Keratinocyte (primary cell): ENCODE data around the gene AFG1L. TPM values are rescaled to one million over a fixed set of nuclear protein-coding genes. Genes with fewer than 3 reads are reported as not detected.
A peak's percentile ranks its signal among the peaks of the same experiment; 100 is the strongest.

ENCODE experiments used
- DNase-seq: peaks from one replicate; pipeline ENCODE4 v3.0.0-alpha.2; 2011; ENCODE audit warnings: low read depth, missing footprints, low spot score
- FAIRE-seq: peaks from 2 replicates; lab custom pipeline; 2011; peaks lifted over from hg19 to GRCh38; lab: Jason Lieb, UNC
- H2AFZ ChIP-seq: 2 replicates; pipeline ENCODE4 v1.6.0; 2012; ENCODE audit warnings: low read length, control low read depth, inconsistent platforms; ENCODE audit not compliant: control insufficient read depth
- H3K27ac ChIP-seq: 2 replicates; pipeline ENCODE4 v1.5.1; 2011; ENCODE audit warnings: low read length; ENCODE audit not compliant: control insufficient read depth, insufficient read depth
- H3K27me3 ChIP-seq: 3 replicates; pipeline ENCODE4 v1.6.0; 2011; ENCODE audit warnings: low read length; ENCODE audit not compliant: control insufficient read depth, insufficient read depth; ENCODE audit errors: extremely low read depth
- H3K36me3 ChIP-seq, 2 experiments: 2 replicates in 1 of 2; 3 replicates in 1 of 2; pipeline ENCODE4 v1.5.1; 2011; ENCODE audit warnings: low read length in 2 of 2, mild to moderate bottlenecking in 1 of 2; ENCODE audit not compliant: control insufficient read depth in 2 of 2, insufficient read depth in 2 of 2; ENCODE audit errors: extremely low read depth in 1 of 2
- H3K4me1 ChIP-seq: 3 replicates; pipeline ENCODE4 v1.5.1; 2011; ENCODE audit warnings: low read length; ENCODE audit not compliant: control insufficient read depth, insufficient read depth; ENCODE audit errors: extremely low read depth
- H3K4me2 ChIP-seq: 3 replicates; pipeline ENCODE4 v1.6.0; 2011; ENCODE audit warnings: low read depth, low read length; ENCODE audit not compliant: control insufficient read depth, insufficient read depth; ENCODE audit errors: extremely low read depth
- H3K4me3 ChIP-seq, 3 experiments: fragments of 200-600 bp in 1 of 3; sonication (generic) in 1 of 3; 2 replicates in 2 of 3; 3 replicates in 1 of 3; pipeline ENCODE4 v1.5.1; 2011 to 2016; ENCODE audit warnings: low read length in 3 of 3, mild to moderate bottlenecking in 3 of 3, control low read depth in 2 of 3, inconsistent platforms in 1 of 3, low read depth in 1 of 3, mixed read lengths in 1 of 3, mixed run types in 1 of 3, moderate library complexity in 1 of 3; ENCODE audit not compliant: control insufficient read depth in 2 of 3, insufficient read depth in 2 of 3; ENCODE audit errors: extremely low read depth in 1 of 3
- H3K79me2 ChIP-seq: 2 replicates; pipeline ENCODE4 v1.6.0; 2012; ENCODE audit warnings: low read length; ENCODE audit not compliant: control insufficient read depth, insufficient read depth
- H3K9ac ChIP-seq: 3 replicates; pipeline ENCODE4 v1.6.0; 2011; ENCODE audit warnings: low read length; ENCODE audit not compliant: control insufficient read depth, insufficient read depth; ENCODE audit errors: extremely low read depth
- H3K9me1 ChIP-seq: 3 replicates; pipeline ENCODE4 v1.6.0; 2011; ENCODE audit warnings: low read length; ENCODE audit not compliant: control insufficient read depth, insufficient read depth; ENCODE audit errors: extremely low read depth
- H3K9me3 ChIP-seq: 2 replicates; pipeline ENCODE4 v1.5.1; 2012; ENCODE audit warnings: low read depth, low read length; ENCODE audit not compliant: control insufficient read depth
- H4K20me1 ChIP-seq: 3 replicates; pipeline ENCODE4 v1.6.0; 2011; ENCODE audit warnings: low read length; ENCODE audit not compliant: control insufficient read depth, insufficient read depth; ENCODE audit errors: extremely low read depth
- EZH2 ChIP-seq: IDR thresholded peaks from one replicate; pipeline ENCODE4 v1.6.1; 2012; ENCODE audit warnings: inconsistent platforms, mild to moderate bottlenecking, low read length, moderate library complexity
- dilution Hi-C: fragments of 300-500 bp; cut with MboI; formaldehyde crosslinking; loops from one replicate; pipeline ENCODE4 v1.7.0; 2020; ENCODE audit warnings: low sequenced_read_pairs; ENCODE audit not compliant: extremely low pct_ligation_motif_present
- polyA plus RNA-seq, 5 experiments: library from polyadenylated mRNA; depleted of rRNA in 3 of 5; stranded (reverse) in 3 of 5; stranded (forward) in 1 of 5; unstranded in 1 of 5; fragments of >200 nt; gene quantifications; 1 replicate in 1 of 5; 2 replicates in 3 of 5; 3 replicates in 1 of 5; pipeline versions ENCODE4 v1.2.1 to v1.2.3, GENCODE V29; 2011 to 2012; ENCODE audit warnings: missing spikeins in 2 of 5, low read depth in 1 of 5, low replicate concordance in 1 of 5
- TF ChIP-seq, protein P1 (sequence below), 3 experiments: IDR thresholded peaks in 1 of 3; conservative IDR thresholded peaks in 1 of 3; optimal IDR thresholded peaks in 1 of 3; 2 replicates in 2 of 3; 3 replicates in 1 of 3; pipeline versions ENCODE3 to v1.5.1; 2011; ENCODE audit warnings: low read length in 3 of 3, mild to moderate bottlenecking in 3 of 3, moderate library complexity in 2 of 3, control low read depth in 1 of 3, inconsistent platforms in 1 of 3; ENCODE audit not compliant: insufficient read depth in 2 of 3; ENCODE audit errors: extremely low read depth in 1 of 3

AFG1L gene
- polyA plus RNA-seq, 1 donor (not counting 4 experiments of a cell fraction or from before 2014, with no cell fraction given): 3.1 TPM

DNA sequence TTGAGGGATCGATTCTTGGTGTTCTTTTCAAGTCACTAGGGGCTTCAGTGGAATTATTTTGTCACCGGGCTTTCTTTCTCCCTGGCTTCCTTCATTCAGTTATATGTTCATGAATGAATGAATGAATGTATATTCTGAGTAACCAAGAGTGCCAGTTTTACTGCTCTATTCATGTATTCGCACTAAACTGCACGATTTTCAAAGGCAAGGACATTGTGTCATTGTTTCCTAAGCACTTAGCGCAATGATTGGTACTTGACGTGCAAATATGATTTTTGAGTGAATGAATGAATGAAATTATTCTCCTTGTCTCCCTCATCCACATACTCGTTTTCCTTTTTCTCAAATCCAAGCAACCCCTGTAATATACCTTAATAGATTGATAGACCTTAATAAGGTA lies 822 bp downstream of the AFG1L start:
- Histone ChIP-seq H3K36me3 (no peaks in the 10 kb centered on the region), H3K79me2 (peaks cover 3% of the 10 kb centered on the region), H3K9me3 (no peaks in the 10 kb centered on the region), H3K4me2 (peak overlapping the region; percentile 97), H3K27me3 (no peaks in the 10 kb centered on the region), H4K20me1 (no peaks in the 10 kb centered on the region), H3K9ac (peak overlapping the region; percentile 95), H3K9me1 (no peaks in the 10 kb centered on the region), H3K4me3 (peak overlapping the region; percentile 63 to 99 (median 95)), H2AFZ (peak overlapping the region; percentile 97), H3K27ac (peak overlapping the region; percentile 96), H3K4me1 (peaks cover 6% of the 10 kb centered on the region)
- dilution Hi-C loops: no loop called here
- FAIRE-seq (no peak), DNase-seq (no peak)
- TF ChIP-seq, protein P1, sequence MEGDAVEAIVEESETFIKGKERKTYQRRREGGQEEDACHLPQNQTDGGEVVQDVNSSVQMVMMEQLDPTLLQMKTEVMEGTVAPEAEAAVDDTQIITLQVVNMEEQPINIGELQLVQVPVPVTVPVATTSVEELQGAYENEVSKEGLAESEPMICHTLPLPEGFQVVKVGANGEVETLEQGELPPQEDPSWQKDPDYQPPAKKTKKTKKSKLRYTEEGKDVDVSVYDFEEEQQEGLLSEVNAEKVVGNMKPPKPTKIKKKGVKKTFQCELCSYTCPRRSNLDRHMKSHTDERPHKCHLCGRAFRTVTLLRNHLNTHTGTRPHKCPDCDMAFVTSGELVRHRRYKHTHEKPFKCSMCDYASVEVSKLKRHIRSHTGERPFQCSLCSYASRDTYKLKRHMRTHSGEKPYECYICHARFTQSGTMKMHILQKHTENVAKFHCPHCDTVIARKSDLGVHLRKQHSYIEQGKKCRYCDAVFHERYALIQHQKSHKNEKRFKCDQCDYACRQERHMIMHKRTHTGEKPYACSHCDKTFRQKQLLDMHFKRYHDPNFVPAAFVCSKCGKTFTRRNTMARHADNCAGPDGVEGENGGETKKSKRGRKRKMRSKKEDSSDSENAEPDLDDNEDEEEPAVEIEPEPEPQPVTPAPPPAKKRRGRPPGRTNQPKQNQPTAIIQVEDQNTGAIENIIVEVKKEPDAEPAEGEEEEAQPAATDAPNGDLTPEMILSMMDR (optimal IDR thresholded peaks at IDR 0.05 in 1 of 3, IDR thresholded peaks at IDR 0.05 in 1 of 3, conservative IDR thresholded peaks at IDR 0.05 in 1 of 3; ENCODE audit: extremely low read depth in 1 of 3, insufficient read depth in 2 of 3, low read length in 3 of 3): no peak
- TF ChIP-seq EZH2: no peak

DNA sequence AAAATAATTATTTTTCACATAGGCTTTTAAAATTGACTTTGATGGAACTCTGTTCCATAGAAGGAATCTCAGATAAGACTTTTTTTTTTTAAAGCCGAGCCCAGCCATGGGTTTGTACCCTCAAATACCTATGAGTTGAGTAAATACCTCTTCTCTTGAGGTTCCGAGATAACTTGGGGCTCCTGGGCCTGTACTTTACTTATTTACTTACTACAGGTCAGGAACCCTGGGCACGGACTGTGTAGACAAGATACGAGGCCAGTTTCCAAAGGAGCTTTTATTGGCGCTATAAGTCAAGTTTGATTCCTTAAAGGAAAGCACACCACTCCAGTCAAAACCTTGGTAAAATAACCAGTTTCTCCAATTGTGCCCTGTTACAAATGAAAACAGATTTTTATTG lies 7.5 kb downstream of the AFG1L start:
- dilution Hi-C loops: no loop called here
- Histone ChIP-seq H3K79me2 (no peaks in the 10 kb centered on the region), H3K9ac (no peak overlapping the region), H3K36me3 (no peaks in the 10 kb centered on the region), H3K27me3 (no peaks in the 10 kb centered on the region), H3K4me1 (peaks cover 2% of the 10 kb centered on the region), H4K20me1 (no peaks in the 10 kb centered on the region), H3K9me3 (no peaks in the 10 kb centered on the region), H2AFZ (no peak overlapping the region), H3K9me1 (no peaks in the 10 kb centered on the region), H3K4me2 (no peak overlapping the region), H3K4me3 (no peak overlapping the region), H3K27ac (no peak overlapping the region)
- FAIRE-seq (no peak), DNase-seq (no peak)
- TF ChIP-seq, protein P1 (optimal IDR thresholded peaks at IDR 0.05 in 1 of 3, IDR thresholded peaks at IDR 0.05 in 1 of 3, conservative IDR thresholded peaks at IDR 0.05 in 1 of 3; ENCODE audit: extremely low read depth in 1 of 3, insufficient read depth in 2 of 3, low read length in 3 of 3): no peak
- TF ChIP-seq EZH2: no peak
